Testis (tissue), 2 donors: ENCODE results near the gene ACYP1.

Experiments used
- CTCF ChIP-seq, 3 experiments: fragments of 450-650 bp in 2 of 3; fragments of 200-600 bp in 1 of 3; sonication (generic) in 1 of 3; IDR thresholded peaks; one replicate each; pipeline ENCODE4 v1.5.1; 2016 to 2019; ENCODE audit warnings: antibody characterized with exemption in 3 of 3, mild to moderate bottlenecking in 2 of 3, moderate library complexity in 1 of 3
- POLR2A ChIP-seq: fragments of 450-650 bp; IDR thresholded peaks from one replicate; pipeline ENCODE4 v1.6.1; 2017; ENCODE audit warnings: antibody characterized with exemption, mild to moderate bottlenecking, moderate library complexity

DNA sequence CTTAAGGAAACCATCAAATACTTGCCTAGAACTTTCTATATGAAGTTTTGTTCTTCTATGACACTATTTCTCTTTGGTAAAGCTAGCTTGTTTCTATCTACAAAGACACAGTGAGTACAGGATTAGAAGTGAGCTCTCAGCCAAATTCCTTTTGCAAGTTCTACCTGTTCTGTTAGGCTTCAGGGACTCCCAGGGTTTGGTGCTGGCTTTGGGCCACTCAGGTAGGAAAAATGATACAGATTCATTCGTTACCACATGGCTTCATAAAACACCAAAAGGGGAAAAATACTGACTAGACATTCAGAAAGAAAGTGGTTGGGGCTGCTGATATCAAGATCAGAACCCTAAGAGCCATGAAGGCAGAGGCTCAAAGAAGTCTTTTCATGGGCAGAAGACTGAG is 19.4 kb upstream of the ACYP1 start:
- no peak for TF ChIP-seq CTCF (IDR thresholded peaks at IDR 0.05)
- no peak for TF ChIP-seq POLR2A
